AG04449 (cell line): ENCODE data around the gene BIK.
A peak's percentile ranks its signal among the peaks of the same experiment; 100 is the strongest.

Experiments
- CTCF ChIA-PET: fragments of 350-600 bp; formaldehyde crosslinking; extraction: SDS; loops from one replicate; lab custom pipeline; 2021; ENCODE audit warnings: antibody characterized with exemption; lab: Yijun Ruan, JAX
- POLR2A ChIA-PET: fragments of 400-600, 350-600 bp; formaldehyde crosslinking; extraction: SDS; loops from one replicate; lab custom pipeline; 2020; ENCODE audit warnings: antibody characterized with exemption, inconsistent platforms; lab: Yijun Ruan, JAX
- DNase-seq: peaks from one replicate; pipeline ENCODE4 v3.0.0-alpha.2; 2010; ENCODE audit warnings: low read depth, low spot score
- H3K4me3 ChIP-seq: 2 replicates; pipeline ENCODE4 v1.5.1; 2011; ENCODE audit warnings: low read depth, mild to moderate bottlenecking, control low read depth, low read length
- TF ChIP-seq, protein P1 (sequence below): IDR thresholded peaks from one replicate; pipeline ENCODE4 v1.5.1; 2011; ENCODE audit warnings: mild to moderate bottlenecking, moderate library complexity, low read length, control low read depth, inconsistent platforms; ENCODE audit not compliant: insufficient read depth; ENCODE audit errors: missing control alignments

The BIK gene

DNA sequence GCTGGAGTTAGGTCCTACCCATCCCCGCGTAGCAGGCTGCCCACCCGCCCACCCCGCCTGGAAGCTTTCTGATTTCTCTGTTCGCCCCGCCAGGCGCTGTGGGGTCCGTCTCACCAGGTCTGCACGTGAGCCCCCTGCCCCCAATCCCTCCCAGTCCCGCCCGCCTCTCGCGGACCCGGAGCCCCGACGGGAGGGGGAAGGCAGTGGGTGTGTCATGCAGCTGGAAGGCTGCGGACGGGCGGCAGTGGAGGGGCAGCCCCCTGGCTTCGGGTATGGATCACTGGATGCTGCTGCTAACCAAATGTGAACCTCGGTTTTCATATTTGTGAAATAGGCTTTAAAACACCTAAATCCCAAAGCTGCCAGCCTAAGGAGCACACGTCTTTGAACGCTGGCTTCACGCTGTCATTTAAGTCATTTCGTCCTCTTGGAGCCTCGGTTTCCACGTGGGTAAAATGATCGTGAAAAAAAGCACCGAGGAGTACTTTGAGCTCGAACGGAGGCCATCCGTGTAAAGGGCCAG is 568 bp upstream of the BIK start:
- ChIA-PET CTCF (interaction anchor here (0.7 to 1.2 kb wide), 3 partner anchors 20 to 290 kb away, joined by 3 to 5 read pairs (median 4); no protein-coding TSS in a partner anchor), POLR2A (no interaction called here)
- TF ChIP-seq, protein P1, sequence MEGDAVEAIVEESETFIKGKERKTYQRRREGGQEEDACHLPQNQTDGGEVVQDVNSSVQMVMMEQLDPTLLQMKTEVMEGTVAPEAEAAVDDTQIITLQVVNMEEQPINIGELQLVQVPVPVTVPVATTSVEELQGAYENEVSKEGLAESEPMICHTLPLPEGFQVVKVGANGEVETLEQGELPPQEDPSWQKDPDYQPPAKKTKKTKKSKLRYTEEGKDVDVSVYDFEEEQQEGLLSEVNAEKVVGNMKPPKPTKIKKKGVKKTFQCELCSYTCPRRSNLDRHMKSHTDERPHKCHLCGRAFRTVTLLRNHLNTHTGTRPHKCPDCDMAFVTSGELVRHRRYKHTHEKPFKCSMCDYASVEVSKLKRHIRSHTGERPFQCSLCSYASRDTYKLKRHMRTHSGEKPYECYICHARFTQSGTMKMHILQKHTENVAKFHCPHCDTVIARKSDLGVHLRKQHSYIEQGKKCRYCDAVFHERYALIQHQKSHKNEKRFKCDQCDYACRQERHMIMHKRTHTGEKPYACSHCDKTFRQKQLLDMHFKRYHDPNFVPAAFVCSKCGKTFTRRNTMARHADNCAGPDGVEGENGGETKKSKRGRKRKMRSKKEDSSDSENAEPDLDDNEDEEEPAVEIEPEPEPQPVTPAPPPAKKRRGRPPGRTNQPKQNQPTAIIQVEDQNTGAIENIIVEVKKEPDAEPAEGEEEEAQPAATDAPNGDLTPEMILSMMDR, result no peak
- DNase-seq, result no peak
- peak overlapping the region; percentile 41 for H3K4me3 ChIP-seq

DNA sequence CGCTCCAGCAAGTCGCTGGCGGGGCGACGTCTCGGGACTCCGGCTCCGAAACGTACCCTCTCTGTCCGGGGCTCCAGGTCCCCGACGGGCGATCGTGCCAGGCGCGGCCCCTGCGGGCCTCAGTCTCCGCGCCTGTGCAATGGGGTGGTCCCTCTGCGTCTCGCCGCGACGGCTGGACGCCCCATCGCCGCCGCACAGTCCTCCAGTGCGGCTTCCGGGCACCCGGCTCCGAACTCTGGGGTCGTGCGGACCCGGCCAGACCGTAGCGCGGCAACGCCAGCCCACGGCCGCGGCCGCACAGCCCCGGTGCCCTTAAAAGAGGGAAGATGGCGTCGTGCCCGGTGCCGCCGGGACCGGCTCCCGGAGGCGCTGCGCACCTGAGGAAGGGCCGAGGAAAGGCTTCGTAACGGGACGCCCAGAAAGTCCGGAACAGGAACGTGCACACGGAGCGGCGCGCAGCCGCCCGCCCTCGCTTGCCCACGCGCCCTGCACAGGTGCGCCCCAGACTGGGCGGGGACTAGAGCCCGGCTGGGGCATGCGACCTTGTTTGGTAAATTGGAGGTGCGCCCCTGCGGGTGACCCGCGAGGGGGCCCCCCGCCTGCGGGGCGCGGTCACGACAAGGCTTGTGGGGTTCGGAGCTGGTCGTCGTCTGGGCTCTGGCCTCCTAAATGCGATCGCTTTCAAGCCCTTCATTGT is 525 bp downstream of the BIK start:
- ChIA-PET CTCF (interaction anchor here (0.7 to 1.5 kb wide), 3 partner anchors 10 to 291 kb away, joined by 3 to 4 read pairs (median 3); no protein-coding TSS in a partner anchor), POLR2A (no interaction called here)
- no peak for DNase-seq
- H3K4me3 ChIP-seq, result peak overlapping the region; percentile 45
- TF ChIP-seq, protein P1, result no peak

DNA sequence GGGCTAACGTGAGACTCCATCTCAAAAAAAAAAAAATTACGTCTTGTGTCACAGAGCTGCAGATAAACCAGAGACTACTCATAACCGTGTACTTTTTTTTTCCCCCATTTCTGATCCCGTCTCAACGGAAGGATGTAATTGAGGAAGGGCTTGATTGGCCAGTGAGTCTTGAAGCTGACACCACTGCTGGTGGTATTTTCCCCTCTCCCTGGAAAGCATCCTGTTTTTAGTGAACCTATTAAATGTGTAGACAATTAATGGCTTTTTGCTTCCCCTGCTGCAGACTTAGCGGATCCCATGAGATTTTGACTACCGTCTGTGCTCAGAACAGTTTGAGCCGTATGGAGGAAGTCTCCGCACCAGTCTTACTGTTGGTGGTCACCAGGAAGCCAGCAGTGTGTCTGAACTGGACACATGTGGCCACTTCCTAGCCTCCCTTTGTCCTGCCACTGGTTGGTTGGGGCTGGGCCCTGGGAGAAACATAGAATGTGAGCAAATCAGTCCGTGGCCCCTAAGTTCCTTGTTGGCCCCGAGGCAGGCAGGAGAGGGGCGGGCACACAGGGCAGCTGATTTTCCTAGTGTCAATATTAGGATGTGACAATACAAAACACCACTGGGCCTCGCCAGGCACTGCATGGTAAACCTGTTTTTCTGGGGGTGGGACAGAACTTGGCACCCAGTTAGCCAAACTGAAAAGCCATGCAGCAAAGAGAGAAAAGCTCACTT is 3.1 kb downstream of the BIK start:
- ChIA-PET CTCF (no interaction called here), POLR2A (no interaction called here)
- TF ChIP-seq, protein P1, result no peak
- no peak overlapping the region for H3K4me3 ChIP-seq
- no peak for DNase-seq

DNA sequence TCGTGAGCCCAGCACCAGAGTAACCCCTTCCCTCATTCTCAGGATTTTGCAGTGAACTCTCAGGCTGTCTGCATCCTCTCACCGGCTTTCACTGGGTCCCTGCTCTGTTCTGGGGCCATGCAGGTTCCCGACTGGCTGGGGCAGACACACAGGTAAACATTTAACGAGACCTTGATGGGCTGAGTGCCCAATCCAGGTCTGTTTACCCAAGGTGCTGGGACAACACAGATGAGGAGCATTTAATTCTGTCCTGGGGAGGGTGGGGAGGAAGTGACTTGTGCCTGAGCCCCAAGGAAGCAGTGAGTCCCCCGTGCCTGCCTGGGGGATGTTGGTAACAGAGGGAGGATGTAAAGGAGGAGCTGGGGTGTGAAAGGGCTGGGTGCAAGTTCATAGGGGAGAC is 4.4 kb downstream of the BIK start:
- ChIA-PET CTCF (no interaction called here), POLR2A (no interaction called here)
- TF ChIP-seq, protein P1, result no peak
- DNase-seq, result no peak
- no peak overlapping the region for H3K4me3 ChIP-seq

DNA sequence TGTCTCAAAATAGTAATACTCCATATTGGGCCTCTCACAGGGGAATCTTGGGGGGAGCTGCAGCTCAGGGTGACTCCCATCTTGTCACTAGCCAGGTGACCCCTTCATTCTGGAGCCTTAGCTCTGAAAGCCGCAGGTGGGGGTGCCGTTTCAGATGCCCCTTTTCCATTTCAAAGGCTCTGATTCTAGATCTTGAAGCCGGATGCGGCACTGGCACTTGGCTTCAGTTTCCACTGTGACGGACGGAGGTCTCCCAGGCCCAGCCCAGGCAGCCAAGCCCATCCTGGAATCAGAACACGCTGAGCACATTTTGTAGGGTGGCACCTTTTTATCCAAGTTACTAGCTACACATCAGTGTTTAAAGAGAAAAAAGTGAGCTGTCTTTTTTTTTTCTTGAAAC is 6.4 kb downstream of the BIK start:
- TF ChIP-seq, protein P1, result no peak
- POLR2A ChIA-PET, result no interaction called here
- CTCF ChIA-PET, result interaction anchor here (1.3 kb wide), 1 partner anchor 16 kb away, joined by 3 read pairs; no protein-coding TSS in a partner anchor
- H3K4me3 ChIP-seq, result no peak overlapping the region
- no peak for DNase-seq
